Stimulated activated CD4-positive, alpha-beta T cell treated with anti-CD3 and anti-CD28 coated beads, TNF-alpha, amount 100 ng/mL, for 4 hours (primary cell): ENCODE data around the gene SULT6B1.

ENCODE experiments used
- DNase-seq, 3 experiments: peaks; one replicate each; pipeline ENCODE4 v3.0.0-alpha.2; 2020; ENCODE audit warnings: low read depth in 3 of 3

The SULT6B1 gene

GRCh38 chr2:37153224-37153623 lies 35.2 kb downstream of the SULT6B1 start:
- DNase-seq, result no peak

GRCh38 chr2:37149626-37150322 lies 38.7 kb downstream of the SULT6B1 start:
- DNase-seq, result no peak

- no peak for DNase-seq
These were observed 40.1 kb downstream of the SULT6B1 start for GRCh38 chr2:37148325-37148724.

DNA sequence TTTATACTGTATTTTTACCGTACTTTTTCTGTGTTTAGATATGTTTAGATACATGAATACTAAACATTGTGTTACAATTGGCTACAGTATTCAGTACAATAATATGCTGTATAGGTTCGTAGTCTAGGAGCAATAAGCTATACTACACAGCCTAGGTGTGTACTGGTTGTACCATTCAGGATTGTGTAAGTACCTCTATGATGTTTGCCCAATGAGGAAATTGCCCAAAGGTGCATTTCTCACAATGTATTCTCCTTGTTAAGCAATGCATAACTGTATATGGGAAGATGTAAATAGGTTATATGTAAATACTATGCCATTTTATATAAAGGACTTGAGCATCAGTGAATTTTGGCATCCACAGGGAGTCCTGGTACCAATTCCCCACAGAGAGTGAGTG lies 42.4 kb downstream of the SULT6B1 start:
- DNase-seq, result no peak

DNA sequence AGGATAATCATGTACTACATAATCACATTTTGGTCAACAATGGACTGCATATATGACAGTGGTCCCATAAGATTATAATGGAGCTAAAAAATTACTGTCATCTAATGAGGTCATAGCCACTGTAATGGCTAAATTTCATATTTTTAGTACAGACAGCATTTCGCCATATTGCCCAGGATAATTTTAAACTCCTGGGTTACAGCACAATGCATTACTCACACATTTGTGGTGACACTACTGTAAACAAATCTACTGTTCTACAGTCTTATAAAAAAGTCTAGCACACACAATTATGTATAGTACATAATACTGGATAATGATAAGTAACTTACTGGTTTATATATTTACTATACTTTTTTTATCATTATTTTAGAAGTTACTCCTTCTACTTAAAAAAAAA lies 44.5 kb downstream of the SULT6B1 start:
- no peak for DNase-seq

DNA sequence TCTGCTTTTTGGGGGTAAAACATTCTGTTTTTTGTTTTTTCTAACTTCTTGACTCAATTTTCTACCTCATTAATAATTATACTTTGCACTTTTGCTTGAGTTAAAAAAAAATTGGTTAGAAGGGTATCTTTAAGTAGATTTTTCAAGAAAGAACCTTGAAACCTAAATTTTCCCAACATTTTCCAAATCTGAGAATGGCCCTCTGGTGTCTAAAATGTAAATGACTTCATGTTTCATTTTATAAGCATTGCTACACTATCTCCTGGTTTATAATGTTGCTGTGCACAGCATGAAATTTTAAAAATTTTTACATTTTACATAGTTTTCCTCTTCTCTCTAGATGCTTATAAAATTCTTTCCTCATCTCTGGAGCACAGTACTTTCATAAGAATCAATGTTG lies 45.9 kb downstream of the SULT6B1 start:
- DNase-seq, result no peak

- DNase-seq, result no peak
These were observed 55.6 kb downstream of the SULT6B1 start for GRCh38 chr2:37132914-37133313.

DNA sequence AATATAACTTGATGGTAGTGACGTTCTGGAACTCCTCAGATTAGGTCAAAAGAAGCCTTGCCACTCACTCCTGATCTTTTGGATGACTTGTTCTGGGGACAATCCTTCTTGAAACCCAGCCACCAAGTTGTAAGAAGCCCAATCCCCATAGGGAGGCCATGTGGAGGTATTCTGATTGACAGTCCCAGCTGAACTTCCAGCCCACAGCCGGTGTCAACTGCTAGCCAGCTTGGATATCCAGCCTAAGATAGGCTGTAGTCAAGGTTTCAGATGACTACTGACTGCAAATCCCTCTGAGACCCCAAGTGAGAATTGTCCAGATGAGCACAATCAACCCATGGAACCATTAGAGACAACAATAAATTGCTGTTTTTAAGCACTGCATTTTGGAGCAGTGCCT lies 63.1 kb downstream of the SULT6B1 start:
- no peak for DNase-seq

DNA sequence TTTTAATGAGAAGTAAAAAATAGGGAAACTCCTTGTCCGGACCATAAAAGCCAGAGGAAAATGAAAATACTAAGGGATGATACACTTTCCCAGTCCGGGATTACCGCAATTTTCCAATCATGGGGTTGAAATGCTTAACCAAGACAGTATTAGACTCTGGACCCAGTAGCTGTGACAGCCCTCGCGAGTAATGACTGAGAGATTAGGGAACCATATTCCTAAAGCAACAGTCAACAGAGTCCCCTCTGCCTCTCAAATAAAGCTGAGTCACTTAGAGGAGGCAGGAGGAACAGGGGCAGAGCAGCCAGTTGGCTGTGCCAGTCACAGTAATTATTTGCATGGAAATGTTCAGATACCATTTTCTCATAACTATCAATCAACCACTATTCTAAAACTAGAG lies 69.3 kb downstream of the SULT6B1 start:
- no peak for DNase-seq
